K562 (cell line): Measurements from ENCODE around the gene SCYL1. TPM values are rescaled to one million over a fixed set of nuclear protein-coding genes. Genes with fewer than 3 reads are reported as not detected.

Experiments
- ARNT ChIP-seq, 2 experiments: fragments of 450-650 bp; IDR thresholded peaks; 2 replicates each; pipeline ENCODE4 v1.6.1; 2016; ENCODE audit warnings: mild to moderate bottlenecking in 1 of 2
- CBFA2T3 ChIP-seq: fragments of 450-650 bp; IDR thresholded peaks from 2 replicates; pipeline ENCODE4 v1.6.1; 2017
- CBX8 ChIP-seq: fragments of 200-600 bp; sonication (generic); IDR thresholded peaks from 2 replicates; pipeline ENCODE4 v1.6.1; 2012; ENCODE audit warnings: borderline replicate concordance, mixed run types, low read depth, mild to moderate bottlenecking, moderate library complexity, mixed read lengths, low read length, control low read depth, inconsistent platforms; ENCODE audit not compliant: poor library complexity, severe bottlenecking; ENCODE audit errors: extremely low read depth
- DPF2 ChIP-seq: fragments of 450-650 bp; IDR thresholded peaks from 2 replicates; pipeline ENCODE4 v1.6.1; 2016
- FOXJ3 ChIP-seq: sonication (generic); formaldehyde crosslinking; IDR thresholded peaks from 2 replicates; pipeline ENCODE4 v1.4.0; 2020; ENCODE audit warnings: mild to moderate bottlenecking, missing genetic modification reagents
- HNRNPUL1 ChIP-seq: fragments of 200-400 bp; formaldehyde crosslinking; IDR thresholded peaks from 2 replicates; pipeline ENCODE4 v1.6.1; 2017; ENCODE audit warnings: low read length
- JUNB ChIP-seq: fragments of 450-650 bp; formaldehyde crosslinking; conservative IDR thresholded peaks from 2 replicates; pipeline ENCODE4 v1.4.0; 2020; ENCODE audit warnings: mild to moderate bottlenecking
- MTA3 ChIP-seq: fragments of 450-650 bp; formaldehyde crosslinking; IDR thresholded peaks from 2 replicates; pipeline ENCODE4 v1.6.1; 2017; ENCODE audit warnings: mild to moderate bottlenecking, borderline replicate concordance
- POLR2G ChIP-seq: fragments of 200-400 bp; formaldehyde crosslinking; IDR thresholded peaks from 2 replicates; pipeline ENCODE4 v1.6.1; 2017; ENCODE audit warnings: low read depth, mild to moderate bottlenecking, antibody characterized with exemption, low read length, moderate library complexity
- SRF ChIP-seq, 2 experiments: fragments of 250-450, 450-650 bp in 1 of 2; sonication (Bioruptor Pico) in 1 of 2; sonication (generic) in 1 of 2; formaldehyde crosslinking; IDR thresholded peaks; 2 replicates each; pipeline versions ENCODE4 v1.5.0 to v1.5.1; 2020 to 2022; ENCODE audit warnings: mild to moderate bottlenecking in 1 of 2, missing genetic modification reagents in 1 of 2
- TBP ChIP-seq: optimal IDR thresholded peaks from 2 replicates; pipeline ENCODE3; 2011; ENCODE audit warnings: low read depth, low read length, improper control_type of control experiment
- XRCC4 ChIP-seq: IDR thresholded peaks from one replicate; pipeline ENCODE4 v1.6.1; 2011; ENCODE audit not compliant: insufficient read depth, insufficient read length; ENCODE audit errors: extremely low read depth
- ZBTB9 ChIP-seq: fragments of 450-650 bp; formaldehyde crosslinking; IDR thresholded peaks from 2 replicates; pipeline ENCODE4 v1.4.0; 2020; ENCODE audit warnings: mild to moderate bottlenecking, moderate library complexity
- ZFP91 ChIP-seq: sonication (generic); formaldehyde crosslinking; IDR thresholded peaks from 2 replicates; pipeline ENCODE4 v1.8.0; 2022; ENCODE audit warnings: mild to moderate bottlenecking, missing genetic modification reagents
- ZNF668 ChIP-seq: fragments of 250-450 bp; sonication (Bioruptor Pico); IDR thresholded peaks from 2 replicates; pipeline ENCODE4 v1.8.0; 2022; ENCODE audit warnings: mild to moderate bottlenecking, inconsistent platforms
- ZNF785 ChIP-seq: fragments of 250-450 bp; sonication (Bioruptor Pico); IDR thresholded peaks from 2 replicates; pipeline ENCODE4 v1.4.0; 2020; ENCODE audit warnings: mild to moderate bottlenecking
- polyA plus RNA-seq, 8 experiments: library from polyadenylated mRNA; depleted of rRNA in 4 of 8; stranded (reverse) in 5 of 8; unstranded in 3 of 8; fragments of >200 nt; fragmentation: Nextera tagmentation in 2 of 8; fragmentation: Illumina TruSeq in 1 of 8; extraction: Ambion mirVana in 2 of 8; extraction: Trizol in 1 of 8; gene quantifications; 2 replicates each; pipeline versions ENCODE4 v1.2.1 to v1.2.3, GENCODE V29; 2011 to 2014; ENCODE audit warnings: inconsistent platforms in 1 of 8, missing spikeins in 1 of 8
- total RNA-seq, 7 experiments: library from RNA; depleted of rRNA in 6 of 7; stranded (reverse); fragments of >200 nt in 6 of 7; fragmentation: Illumina TruSeq in 2 of 7; extraction: Trizol in 2 of 7; gene quantifications; 2 replicates each; pipeline versions ENCODE4 v1.2.1 to v1.2.3, GENCODE V29; 2011 to 2021; ENCODE audit warnings: low replicate concordance in 1 of 7
- TF ChIP-seq, protein P1 (sequence below): fragments of 250-450 bp; sonication (Bioruptor Pico); IDR thresholded peaks from 2 replicates; pipeline ENCODE4 v1.9.0; 2021; ENCODE audit warnings: mild to moderate bottlenecking
- TF ChIP-seq, protein P2 (sequence below): fragments of 250-450 bp; sonication (Bioruptor Pico); IDR thresholded peaks from 2 replicates; pipeline ENCODE4 v1.4.0; 2020
- TF ChIP-seq, protein P3 (sequence below): sonication (generic); formaldehyde crosslinking; IDR thresholded peaks from 2 replicates; pipeline ENCODE4 v1.8.1; 2023; ENCODE audit warnings: mild to moderate bottlenecking, missing genetic modification reagents
- TF ChIP-seq, protein P4 (sequence below): fragments of 250-450 bp; sonication (Bioruptor Pico); IDR thresholded peaks from 2 replicates; pipeline ENCODE4 v1.5.0; 2021

SCYL1 gene
- total and polyA plus RNA-seq, 9 of the 15 experiments (the other 6 are each of a cell fraction or from before 2014, with no cell fraction given) = 1.9 to 145 (median 57.6) TPM

DNA sequence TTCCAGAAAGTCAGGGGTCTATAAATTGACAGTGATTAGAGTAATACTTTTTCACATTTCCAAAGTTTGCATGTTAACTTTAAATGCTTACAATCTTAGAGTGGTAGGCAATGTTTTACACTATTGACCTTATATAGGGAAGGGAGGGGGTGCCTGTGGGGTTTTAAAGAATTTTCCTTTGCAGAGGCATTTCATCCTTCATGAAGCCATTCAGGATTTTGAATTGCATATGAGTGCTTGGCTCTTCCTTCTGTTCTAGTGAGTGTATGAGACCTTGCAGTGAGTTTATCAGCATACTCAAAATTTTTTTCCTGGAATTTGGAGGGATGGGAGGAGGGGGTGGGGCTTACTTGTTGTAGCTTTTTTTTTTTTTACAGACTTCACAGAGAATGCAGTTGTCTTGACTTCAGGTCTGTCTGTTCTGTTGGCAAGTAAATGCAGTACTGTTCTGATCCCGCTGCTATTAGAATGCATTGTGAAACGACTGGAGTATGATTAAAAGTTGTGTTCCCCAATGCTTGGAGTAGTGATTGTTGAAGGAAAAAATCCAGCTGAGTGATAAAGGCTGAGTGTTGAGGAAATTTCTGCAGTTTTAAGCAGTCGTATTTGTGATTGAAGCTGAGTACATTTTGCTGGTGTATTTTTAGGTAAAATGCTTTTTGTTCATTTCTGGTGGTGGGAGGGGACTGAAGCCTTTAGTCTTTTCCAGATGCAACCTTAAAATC lies 20.8 kb upstream of the SCYL1 start (continued):
- TF ChIP-seq ZFP91 (CRISPR knock-in tag) (no peak), ZNF668 (CRISPR knock-in tag) (no peak), POLR2G (peak; percentile 73), CBFA2T3 (no peak), SRF (CRISPR knock-in tag; IDR thresholded peaks at IDR 0.05) (peak in 1 of 2 experiments; percentile 78; a peak in 2 of 4 replicates), ARNT (IDR thresholded peaks at IDR 0.05) (no peak), TBP (no peak), ZBTB9 (CRISPR knock-in tag) (peak; percentile 60), XRCC4 (no peak), ZNF785 (CRISPR knock-in tag) (no peak), MTA3 (no peak), JUNB (CRISPR knock-in tag) (no peak), FOXJ3 (CRISPR knock-in tag) (no peak), DPF2 (no peak), HNRNPUL1 (peak; percentile 89), CBX8 (no peak)
- TF ChIP-seq, protein P1, sequence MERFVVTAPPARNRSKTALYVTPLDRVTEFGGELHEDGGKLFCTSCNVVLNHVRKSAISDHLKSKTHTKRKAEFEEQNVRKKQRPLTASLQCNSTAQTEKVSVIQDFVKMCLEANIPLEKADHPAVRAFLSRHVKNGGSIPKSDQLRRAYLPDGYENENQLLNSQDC (CRISPR knock-in tag) = peak; percentile 99
- TF ChIP-seq, protein P2, sequence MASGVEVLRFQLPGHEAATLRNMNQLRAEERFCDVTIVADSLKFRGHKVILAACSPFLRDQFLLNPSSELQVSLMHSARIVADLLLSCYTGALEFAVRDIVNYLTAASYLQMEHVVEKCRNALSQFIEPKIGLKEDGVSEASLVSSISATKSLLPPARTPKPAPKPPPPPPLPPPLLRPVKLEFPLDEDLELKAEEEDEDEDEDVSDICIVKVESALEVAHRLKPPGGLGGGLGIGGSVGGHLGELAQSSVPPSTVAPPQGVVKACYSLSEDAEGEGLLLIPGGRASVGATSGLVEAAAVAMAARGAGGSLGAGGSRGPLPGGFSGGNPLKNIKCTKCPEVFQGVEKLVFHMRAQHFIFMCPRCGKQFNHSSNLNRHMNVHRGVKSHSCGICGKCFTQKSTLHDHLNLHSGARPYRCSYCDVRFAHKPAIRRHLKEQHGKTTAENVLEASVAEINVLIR (CRISPR knock-in tag) = no peak
- TF ChIP-seq, protein P3, sequence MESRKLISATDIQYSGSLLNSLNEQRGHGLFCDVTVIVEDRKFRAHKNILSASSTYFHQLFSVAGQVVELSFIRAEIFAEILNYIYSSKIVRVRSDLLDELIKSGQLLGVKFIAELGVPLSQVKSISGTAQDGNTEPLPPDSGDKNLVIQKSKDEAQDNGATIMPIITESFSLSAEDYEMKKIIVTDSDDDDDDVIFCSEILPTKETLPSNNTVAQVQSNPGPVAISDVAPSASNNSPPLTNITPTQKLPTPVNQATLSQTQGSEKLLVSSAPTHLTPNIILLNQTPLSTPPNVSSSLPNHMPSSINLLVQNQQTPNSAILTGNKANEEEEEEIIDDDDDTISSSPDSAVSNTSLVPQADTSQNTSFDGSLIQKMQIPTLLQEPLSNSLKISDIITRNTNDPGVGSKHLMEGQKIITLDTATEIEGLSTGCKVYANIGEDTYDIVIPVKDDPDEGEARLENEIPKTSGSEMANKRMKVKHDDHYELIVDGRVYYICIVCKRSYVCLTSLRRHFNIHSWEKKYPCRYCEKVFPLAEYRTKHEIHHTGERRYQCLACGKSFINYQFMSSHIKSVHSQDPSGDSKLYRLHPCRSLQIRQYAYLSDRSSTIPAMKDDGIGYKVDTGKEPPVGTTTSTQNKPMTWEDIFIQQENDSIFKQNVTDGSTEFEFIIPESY (CRISPR knock-in tag) = no peak
- TF ChIP-seq, protein P4, sequence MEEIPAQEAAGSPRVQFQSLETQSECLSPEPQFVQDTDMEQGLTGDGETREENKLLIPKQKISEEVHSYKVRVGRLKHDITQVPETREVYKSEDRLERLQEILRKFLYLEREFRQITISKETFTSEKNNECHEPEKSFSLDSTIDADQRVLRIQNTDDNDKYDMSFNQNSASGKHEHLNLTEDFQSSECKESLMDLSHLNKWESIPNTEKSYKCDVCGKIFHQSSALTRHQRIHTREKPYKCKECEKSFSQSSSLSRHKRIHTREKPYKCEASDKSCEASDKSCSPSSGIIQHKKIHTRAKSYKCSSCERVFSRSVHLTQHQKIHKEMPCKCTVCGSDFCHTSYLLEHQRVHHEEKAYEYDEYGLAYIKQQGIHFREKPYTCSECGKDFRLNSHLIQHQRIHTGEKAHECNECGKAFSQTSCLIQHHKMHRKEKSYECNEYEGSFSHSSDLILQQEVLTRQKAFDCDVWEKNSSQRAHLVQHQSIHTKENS (CRISPR knock-in tag) = 0 out of 2 replicates have a peak, but pooled peaks have one; percentile 73
